BLaER1 (cell line): ENCODE data around the gene CIAO2B.

ENCODE experiments used
- H3K27ac ChIP-seq: shearing (Covaris generic); formaldehyde crosslinking; 2 replicates; pipeline ENCODE4 v1.8.1; 2022
- H3K27me3 ChIP-seq: shearing (Covaris generic); formaldehyde crosslinking; 2 replicates; pipeline ENCODE4 v1.8.1; 2022
- H3K36me3 ChIP-seq: shearing (Covaris generic); formaldehyde crosslinking; 2 replicates; pipeline ENCODE4 v1.8.1; 2022
- H3K4me1 ChIP-seq: shearing (Covaris generic); formaldehyde crosslinking; 2 replicates; pipeline ENCODE4 v1.8.1; 2022
- H3K4me2 ChIP-seq: shearing (Covaris generic); formaldehyde crosslinking; 2 replicates; pipeline ENCODE4 v1.8.1; 2022
- H3K4me3 ChIP-seq: shearing (Covaris generic); formaldehyde crosslinking; 2 replicates; pipeline ENCODE4 v1.8.1; 2022
- H3K9ac ChIP-seq: shearing (Covaris generic); formaldehyde crosslinking; 2 replicates; pipeline ENCODE4 v1.8.1; 2022
- H3K9me3 ChIP-seq: shearing (Covaris generic); formaldehyde crosslinking; 2 replicates; pipeline ENCODE4 v1.8.1; 2022
- H4K20me1 ChIP-seq: shearing (Covaris generic); formaldehyde crosslinking; 2 replicates; pipeline ENCODE4 v1.8.1; 2022
- Cebpa-rat ChIP-seq: shearing (Covaris generic); IDR thresholded peaks from 2 replicates; pipeline ENCODE4 v1.8.1; 2022

The CIAO2B gene

DNA sequence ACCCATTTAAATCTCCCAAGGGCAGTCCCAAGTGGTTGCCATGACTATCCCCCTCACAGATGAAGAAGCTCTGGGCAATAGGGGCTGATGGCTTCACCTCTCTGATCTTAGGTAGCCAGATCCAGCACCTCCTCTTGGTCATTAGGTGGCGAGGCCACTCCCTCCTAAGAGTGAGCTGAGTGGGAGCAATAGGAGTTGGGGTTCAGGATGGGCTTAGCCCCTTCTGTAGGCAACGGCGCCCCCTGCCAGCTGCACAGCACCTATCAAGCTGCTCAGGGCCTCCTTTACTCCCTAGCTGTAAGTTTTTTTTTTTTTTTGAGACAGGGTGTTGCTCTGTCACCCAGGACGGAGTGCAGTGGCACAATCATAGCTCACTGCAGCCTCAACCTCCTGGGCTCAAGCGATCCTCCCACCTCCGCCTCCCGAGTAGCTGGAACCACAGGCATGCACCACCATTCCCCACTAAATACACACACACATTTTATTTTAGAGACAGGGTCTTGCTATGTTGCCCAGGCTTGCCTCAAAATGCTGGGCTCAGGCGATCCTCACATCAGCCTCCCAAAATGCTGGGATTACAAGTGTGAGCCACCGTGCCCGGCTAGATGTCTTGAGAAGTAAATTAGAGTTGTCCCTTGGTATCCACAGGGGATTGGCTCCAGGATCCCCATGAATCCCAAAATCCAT lies 5.4 kb downstream of the CIAO2B start:
- peaks cover 20% of the 10 kb centered on the region for H4K20me1 ChIP-seq
- H3K4me1 ChIP-seq, result peaks cover 67% of the 10 kb centered on the region
- TF ChIP-seq Cebpa-rat, result no peak
- H3K27ac ChIP-seq, result no peak overlapping the region
- peaks cover 34% of the 10 kb centered on the region for H3K27me3 ChIP-seq
- no peaks in the 10 kb centered on the region for H3K9me3 ChIP-seq
- no peak overlapping the region for H3K9ac ChIP-seq
- H3K36me3 ChIP-seq, result peaks cover 18% of the 10 kb centered on the region
- H3K4me2 ChIP-seq, result no peak overlapping the region; the same call in 1 of the 2 replicates
- H3K4me3 ChIP-seq, result no peak overlapping the region

DNA sequence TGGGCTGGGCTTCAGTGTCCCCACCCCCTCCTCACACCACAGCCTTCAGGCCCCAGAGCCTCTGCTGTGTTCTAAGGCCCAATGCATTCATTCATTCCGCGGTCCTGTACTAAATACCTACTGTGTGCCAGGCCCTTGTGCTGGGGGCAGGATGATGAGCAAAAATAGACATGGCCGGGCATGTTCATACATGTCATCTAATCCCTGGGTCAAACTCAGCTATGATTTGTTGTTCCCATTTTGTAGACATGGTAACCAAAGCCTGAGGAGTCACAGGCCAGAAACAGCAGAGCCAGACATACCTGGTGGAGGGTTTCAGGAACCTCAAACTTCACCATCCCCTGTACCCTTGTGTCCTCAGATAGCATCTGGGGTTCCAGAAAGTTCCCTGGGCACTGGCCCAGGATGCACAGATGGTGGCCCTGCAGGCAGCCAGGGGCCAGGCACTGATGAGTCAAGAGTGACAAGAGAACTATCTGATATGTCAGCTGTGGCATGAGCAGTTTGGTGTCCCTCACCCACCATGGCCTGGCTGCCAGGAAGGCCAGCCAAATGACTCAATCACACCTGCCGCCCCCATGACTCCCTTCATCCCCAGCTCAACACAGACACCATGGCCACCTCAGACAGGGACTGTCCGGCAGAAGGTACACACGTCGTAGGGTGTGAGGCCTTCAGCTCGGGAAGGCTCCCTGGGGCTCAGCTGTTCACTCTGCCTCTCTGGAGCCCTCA lies 6.1 kb downstream of the CIAO2B start:
- H3K27ac ChIP-seq, result no peak overlapping the region
- H3K9ac ChIP-seq, result no peak overlapping the region
- H3K27me3 ChIP-seq, result peaks cover 34% of the 10 kb centered on the region
- H3K9me3 ChIP-seq, result no peaks in the 10 kb centered on the region
- no peak overlapping the region for H3K4me3 ChIP-seq
- H4K20me1 ChIP-seq, result peaks cover 12% of the 10 kb centered on the region
- peaks cover 68% of the 10 kb centered on the region for H3K4me1 ChIP-seq
- TF ChIP-seq Cebpa-rat, result no peak
- peak overlapping the region; percentile 90 for H3K4me2 ChIP-seq
- H3K36me3 ChIP-seq, result peaks cover 18% of the 10 kb centered on the region

DNA sequence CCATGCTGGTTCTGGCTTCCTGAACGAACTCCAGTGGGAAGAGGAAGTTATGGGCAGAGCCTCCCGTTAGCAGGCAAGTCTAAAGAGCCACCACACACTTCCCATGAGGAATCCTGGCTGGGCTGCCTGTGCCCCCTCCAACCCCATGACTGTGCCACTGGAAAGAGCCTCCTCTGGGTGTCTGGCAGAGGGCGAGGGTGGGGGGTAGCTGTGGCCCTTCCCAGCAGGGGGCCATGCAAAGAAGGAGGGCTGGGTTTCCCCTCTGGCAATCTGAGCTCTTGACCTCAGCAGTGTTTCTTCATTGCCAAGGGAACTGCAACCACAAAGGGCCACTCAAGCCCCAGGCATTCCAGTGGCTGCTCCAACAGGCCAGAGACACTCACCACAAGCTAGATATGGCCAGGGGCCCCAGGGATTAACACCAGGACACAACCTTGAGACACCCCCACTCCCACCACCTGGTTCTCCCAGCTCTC lies 7.2 kb downstream of the CIAO2B start:
- TF ChIP-seq Cebpa-rat, result no peak
- Histone ChIP-seq H3K27me3 (peaks cover 34% of the 10 kb centered on the region), H3K36me3 (peaks cover 10% of the 10 kb centered on the region), H3K4me1 (peaks cover 68% of the 10 kb centered on the region), H3K4me3 (no peak overlapping the region), H4K20me1 (peaks cover 1% of the 10 kb centered on the region), H3K4me2 (peak overlapping the region; percentile 90), H3K9me3 (no peaks in the 10 kb centered on the region), H3K27ac (no peak overlapping the region), H3K9ac (no peak overlapping the region)

DNA sequence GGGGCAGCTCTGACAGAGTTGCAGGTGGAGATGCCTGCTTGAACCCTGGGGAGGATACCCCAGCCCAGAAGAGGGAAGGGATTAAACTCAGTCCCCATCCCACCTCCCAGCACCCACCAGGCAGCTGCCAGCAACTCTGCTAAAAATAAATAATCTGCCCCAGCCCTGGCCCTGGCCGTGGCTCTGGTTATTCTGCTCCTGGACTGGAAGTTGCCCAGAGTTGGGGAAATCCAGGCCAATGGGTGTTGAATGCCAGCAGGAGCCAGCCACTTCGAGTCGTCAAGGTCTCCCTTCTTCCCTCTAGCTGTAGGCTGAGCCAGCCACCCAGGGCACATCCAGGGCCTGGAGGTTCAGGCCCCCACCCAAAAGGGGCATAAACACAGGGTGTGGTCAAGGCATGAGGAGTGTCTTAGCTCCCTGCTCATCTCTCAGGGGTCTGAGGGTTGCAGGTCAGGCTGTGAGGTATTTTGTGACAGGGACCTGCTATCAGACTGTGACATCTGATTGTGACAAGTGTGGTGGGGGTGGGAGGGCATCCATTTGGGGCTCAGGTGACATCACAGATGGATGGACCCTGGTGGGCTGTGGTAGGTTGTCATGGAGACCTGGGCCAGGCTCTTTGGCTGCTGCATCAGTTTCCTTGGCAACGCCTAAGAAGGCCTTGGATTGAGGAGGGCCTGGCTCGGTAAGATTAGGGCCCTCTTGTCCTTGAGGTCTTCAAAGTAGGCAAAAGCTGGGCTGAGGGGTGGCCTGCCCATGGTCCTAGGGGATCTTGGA lies 7.8 kb downstream of the CIAO2B start:
- no peak overlapping the region for H3K4me3 ChIP-seq
- peaks cover 75% of the 10 kb centered on the region for H3K4me1 ChIP-seq
- TF ChIP-seq Cebpa-rat, result no peak
- H3K9me3 ChIP-seq, result no peaks in the 10 kb centered on the region
- H3K27me3 ChIP-seq, result peaks cover 34% of the 10 kb centered on the region
- no peak overlapping the region for H3K9ac ChIP-seq
- H4K20me1 ChIP-seq, result no peaks in the 10 kb centered on the region
- H3K4me2 ChIP-seq, result peak overlapping the region; percentile 90
- H3K36me3 ChIP-seq, result peaks cover 3% of the 10 kb centered on the region; the same call in 1 of the 2 replicates
- no peak overlapping the region for H3K27ac ChIP-seq

DNA sequence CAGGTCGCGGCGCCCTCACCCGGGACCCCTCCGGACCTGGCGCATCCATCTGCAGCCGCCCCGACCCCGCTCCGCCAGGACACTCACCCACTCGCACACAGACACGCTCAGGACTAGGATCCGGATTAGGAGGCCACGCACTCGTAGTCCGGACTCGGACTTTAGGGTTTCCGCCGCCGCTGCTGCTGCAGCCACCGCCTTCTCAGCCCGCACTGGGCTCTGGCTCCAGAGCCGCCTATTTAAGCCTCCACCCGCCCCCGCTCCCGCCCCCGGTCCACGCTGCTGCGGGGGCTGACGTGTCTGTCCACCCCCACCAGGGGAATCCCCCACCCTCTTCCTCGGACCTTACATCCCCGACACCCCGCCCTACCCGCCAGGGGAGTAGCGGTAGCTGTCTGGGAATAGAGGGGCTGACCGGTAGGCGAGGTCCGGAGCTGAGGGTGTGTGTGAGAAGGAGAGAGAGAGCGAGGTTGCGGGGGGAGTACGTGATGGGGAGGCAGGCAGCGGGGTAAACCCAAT lies 8.8 kb downstream of the CIAO2B start, which contains the start of gene RRAD:
Gene RRAD (minus strand): TSS at position 214 of the 519 bp plus-strand sequence. CDS start 356 bp downstream, outside the sequence.
- Histone ChIP-seq H3K4me2 (peak within 1 kb of the TSS; percentile 90), H3K27ac (0 out of 2 replicates have a peak within 1 kb of the TSS, but pooled peaks have one; percentile 89), H4K20me1 (no peaks in the 10 kb centered on the region), H3K4me1 (peaks cover 84% of the 10 kb centered on the region), H3K27me3 (peaks cover 34% of the 10 kb centered on the region), H3K36me3 (no peaks in the 10 kb centered on the region), H3K4me3 (peak within 1 kb of the TSS; percentile 54), H3K9ac (no peak within 1 kb of the TSS), H3K9me3 (no peaks in the 10 kb centered on the region)
- TF ChIP-seq Cebpa-rat, result no peak

DNA sequence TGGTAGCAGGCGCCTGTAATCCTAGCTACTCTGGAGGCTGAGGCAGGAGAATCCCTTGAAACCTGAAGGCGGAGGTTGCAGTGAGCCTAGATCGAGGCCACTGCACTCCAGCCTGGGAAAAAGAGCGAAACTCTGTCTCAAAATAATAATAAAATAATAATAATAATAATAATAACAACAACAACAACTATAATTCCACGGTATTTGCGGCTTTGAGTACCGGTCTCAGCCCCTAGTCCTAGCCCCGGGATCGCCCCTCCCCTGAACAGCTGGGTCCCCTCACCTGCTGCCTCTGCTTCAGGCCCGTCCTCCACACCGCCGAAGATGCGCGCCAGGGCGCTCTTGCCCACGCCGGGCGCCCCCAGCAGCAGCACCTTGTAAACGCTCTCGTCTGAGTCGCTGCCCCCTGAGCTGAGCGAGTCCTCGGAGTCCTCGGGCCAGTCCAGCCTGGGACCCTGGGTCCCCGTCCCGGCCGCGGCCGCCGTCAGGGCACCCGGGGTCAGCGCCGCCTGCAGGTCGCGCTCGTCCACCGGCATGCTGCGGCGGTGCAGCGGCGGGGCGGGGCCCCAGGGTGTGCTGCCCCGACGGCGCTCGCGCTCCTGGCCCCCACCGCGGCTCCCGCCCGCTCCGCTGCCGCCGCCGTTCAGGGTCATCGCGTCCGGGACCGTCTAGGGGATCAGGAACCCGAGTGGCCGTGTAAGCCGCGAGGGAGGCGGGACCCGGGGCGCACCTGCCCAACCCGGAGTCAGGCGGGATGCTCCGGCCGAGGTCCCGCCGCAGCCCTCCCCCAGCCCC lies 9.5 kb downstream of the CIAO2B start:
- no peak overlapping the region for H3K9ac ChIP-seq
- H3K4me3 ChIP-seq, result peak overlapping the region; percentile 54
- no peaks in the 10 kb centered on the region for H4K20me1 ChIP-seq
- no peak for TF ChIP-seq Cebpa-rat
- peaks cover 91% of the 10 kb centered on the region for H3K4me1 ChIP-seq
- H3K27me3 ChIP-seq, result peaks cover 34% of the 10 kb centered on the region
- no peaks in the 10 kb centered on the region for H3K9me3 ChIP-seq
- H3K36me3 ChIP-seq, result no peaks in the 10 kb centered on the region
- 0 out of 2 replicates have a peak overlapping the region, but pooled peaks have one; percentile 89 for H3K27ac ChIP-seq
- peak overlapping the region; percentile 90 for H3K4me2 ChIP-seq

DNA sequence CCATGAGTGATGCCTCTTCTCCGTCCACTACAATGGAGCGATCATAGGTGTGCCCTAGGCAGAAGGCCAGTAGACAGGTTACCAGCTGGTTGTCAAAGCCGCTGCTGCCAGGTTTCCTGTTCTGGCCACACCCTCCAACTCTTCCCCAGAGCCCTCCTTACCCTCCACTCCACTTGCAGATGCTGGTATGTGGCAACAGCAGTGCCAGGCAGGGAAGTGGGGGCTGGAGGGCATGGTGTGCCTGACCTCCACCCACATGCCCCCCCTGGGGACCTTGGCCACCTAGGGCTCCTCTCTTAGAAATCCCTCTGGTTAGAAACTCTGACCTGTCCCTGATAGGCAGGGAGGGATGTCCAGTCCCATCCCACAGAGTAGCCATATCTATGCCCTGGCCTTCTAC lies 10.3 kb downstream of the CIAO2B start:
- Histone ChIP-seq H3K9me3 (no peaks in the 10 kb centered on the region), H4K20me1 (no peaks in the 10 kb centered on the region), H3K4me3 (peak overlapping the region; percentile 45), H3K27me3 (peaks cover 34% of the 10 kb centered on the region), H3K9ac (no peak overlapping the region; the same call in 1 of the 2 replicates), H3K36me3 (no peaks in the 10 kb centered on the region), H3K4me2 (peak overlapping the region; percentile 90), H3K4me1 (peaks cover 99% of the 10 kb centered on the region), H3K27ac (peak overlapping the region; percentile 89)
- TF ChIP-seq Cebpa-rat, result peak; percentile 84

DNA sequence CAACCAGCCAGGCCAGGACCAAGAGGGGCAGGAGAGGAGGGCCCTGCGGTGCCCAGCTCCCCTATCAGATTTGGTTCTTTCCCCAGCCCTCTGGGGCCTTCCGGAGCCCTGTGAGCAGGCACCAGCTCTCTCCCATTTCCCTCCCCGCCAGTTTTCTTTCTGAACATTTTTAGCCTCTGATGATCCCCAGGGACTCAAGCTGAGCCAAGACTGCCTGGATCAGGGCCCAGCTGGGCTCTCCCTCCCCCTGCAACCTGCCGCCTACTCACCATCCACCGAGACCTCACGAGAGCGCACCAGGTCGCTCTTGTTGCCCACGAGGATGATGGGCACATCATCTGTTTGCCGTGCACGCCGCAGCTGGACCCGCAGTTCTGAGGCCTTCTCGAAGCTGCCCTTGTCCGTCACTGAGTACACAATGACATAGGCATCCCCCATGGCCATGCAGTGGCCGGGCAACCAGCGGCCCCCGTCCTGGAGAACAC lies 10.9 kb downstream of the CIAO2B start:
- Histone ChIP-seq H3K27ac (peak overlapping the region; percentile 89), H3K9ac (peak overlapping the region; percentile 63), H3K4me2 (peak overlapping the region; percentile 90), H4K20me1 (no peaks in the 10 kb centered on the region), H3K4me3 (peak overlapping the region; percentile 45), H3K27me3 (peaks cover 34% of the 10 kb centered on the region), H3K36me3 (no peaks in the 10 kb centered on the region), H3K9me3 (no peaks in the 10 kb centered on the region), H3K4me1 (peaks cover 97% of the 10 kb centered on the region)
- TF ChIP-seq Cebpa-rat, result no peak
